ENCODE measurements around the gene ZNF644.
"Not testable (repeated sequence)": the region's sequence is repeated elsewhere in the genome, so short reads cannot be mapped to it uniquely, and the experiment has no call there.

Gene ZNF644

GRCh38 chr1:90925928-90926869, 95.6 kb downstream of the ZNF644 start:
- no peak for DNase-seq

- DNase-seq, result no peak
Observed at GRCh38 chr1:90924982-90925381, 96.9 kb downstream of the ZNF644 start.

- no peak for DNase-seq
Observed at GRCh38 chr1:90922996-90923395, 98.8 kb downstream of the ZNF644 start.

- DNase-seq, result no peak
Observed at GRCh38 chr1:90922202-90922601, 99.6 kb downstream of the ZNF644 start.

GRCh38 chr1:90919900-90920299, 101.9 kb downstream of the ZNF644 start:
- DNase-seq, result no peak

GRCh38 chr1:90919190-90919719, 102.6 kb downstream of the ZNF644 start:
- DNase-seq, result no peak

- no peak for DNase-seq
Observed at GRCh38 chr1:90911353-90911752, 110.5 kb downstream of the ZNF644 start.

- no peak for DNase-seq
Observed at GRCh38 chr1:90902672-90903071, 119.2 kb downstream of the ZNF644 start.

- no peak for DNase-seq
Observed at GRCh38 chr1:90899263-90899662, 122.6 kb downstream of the ZNF644 start.

GRCh38 chr1:90893679-90894078, 128.2 kb downstream of the ZNF644 start:
- not testable (repeated sequence) for DNase-seq

GRCh38 chr1:90892884-90893283, 129.0 kb downstream of the ZNF644 start:
- not testable (repeated sequence) for DNase-seq

- DNase-seq, result not testable (repeated sequence)
Observed at GRCh38 chr1:90892196-90892595, 129.6 kb downstream of the ZNF644 start.

- not testable (repeated sequence) for DNase-seq
Observed at GRCh38 chr1:90891756-90892155, 130.1 kb downstream of the ZNF644 start.

GRCh38 chr1:90882221-90882620, 139.6 kb downstream of the ZNF644 start:
- DNase-seq, result no peak

- DNase-seq, result no peak
Observed at GRCh38 chr1:90881034-90881433, 140.8 kb downstream of the ZNF644 start.

- DNase-seq, result no peak
Observed at GRCh38 chr1:90879281-90879680, 142.6 kb downstream of the ZNF644 start.

GRCh38 chr1:90876101-90876500, 145.7 kb downstream of the ZNF644 start:
- no peak for DNase-seq
